HepG2 (cell line): ENCODE measurements around the gene REEP3. TPM values are rescaled to one million over a fixed set of nuclear protein-coding genes. Genes with fewer than 3 reads are reported as not detected.

Experiments used
- HNRNPUL1 ChIP-seq: fragments of 200-400 bp; formaldehyde crosslinking; IDR thresholded peaks from 2 replicates; pipeline ENCODE4 v1.6.1; 2017; ENCODE audit warnings: low read depth, mild to moderate bottlenecking, low read length, moderate library complexity
- JUNB ChIP-seq: sonication (generic); formaldehyde crosslinking; IDR thresholded peaks from 2 replicates; pipeline ENCODE4 v1.8.0; 2022; ENCODE audit warnings: missing genetic modification reagents, mild to moderate bottlenecking, borderline replicate concordance
- KAT8 ChIP-seq: IDR thresholded peaks from 2 replicates; pipeline ENCODE4 v1.6.1; 2016; ENCODE audit warnings: missing genetic modification reagents, missing compliant biosample characterization
- KDM6A ChIP-seq: IDR thresholded peaks from 2 replicates; pipeline ENCODE4 v1.6.1; 2016; ENCODE audit warnings: low read depth
- MIER2 ChIP-seq: IDR thresholded peaks from 2 replicates; pipeline ENCODE4 v1.6.1; 2016; ENCODE audit warnings: missing biosample characterization, missing genetic modification reagents
- MIER3 ChIP-seq: IDR thresholded peaks from 2 replicates; pipeline ENCODE4 v1.6.1; 2016; ENCODE audit warnings: missing compliant biosample characterization, borderline replicate concordance
- MTF1 ChIP-seq: sonication (generic); formaldehyde crosslinking; IDR thresholded peaks from 2 replicates; pipeline ENCODE4 v1.5.0; 2020; ENCODE audit warnings: missing genetic modification reagents
- MTF2 ChIP-seq: sonication (generic); formaldehyde crosslinking; IDR thresholded peaks from 2 replicates; pipeline ENCODE4 v1.5.0; 2020; ENCODE audit warnings: missing genetic modification reagents, borderline replicate concordance
- MXD1 ChIP-seq: sonication (generic); formaldehyde crosslinking; IDR thresholded peaks from 2 replicates; pipeline ENCODE4 v1.4.0; 2020; ENCODE audit warnings: mild to moderate bottlenecking, missing genetic modification reagents
- MYNN ChIP-seq: sonication (generic); formaldehyde crosslinking; IDR thresholded peaks from 2 replicates; pipeline ENCODE4 v1.4.0; 2020; ENCODE audit warnings: mild to moderate bottlenecking, low read depth, missing genetic modification reagents
- PAX8 ChIP-seq: sonication (generic); formaldehyde crosslinking; IDR thresholded peaks from 2 replicates; pipeline ENCODE4 v1.8.0; 2022; ENCODE audit warnings: mild to moderate bottlenecking, missing genetic modification reagents, borderline replicate concordance
- REPIN1 ChIP-seq: sonication (generic); formaldehyde crosslinking; IDR thresholded peaks from 2 replicates; pipeline ENCODE4 v1.8.0; 2022; ENCODE audit warnings: missing genetic modification reagents, low read depth, mild to moderate bottlenecking, borderline replicate concordance
- SMC3 ChIP-seq: IDR thresholded peaks from 2 replicates; pipeline ENCODE4 v1.6.1; 2011; ENCODE audit warnings: low read length, improper control_type of control experiment
- SP1 ChIP-seq, 2 experiments: fragments of 450-650 bp in 1 of 2; sonication (generic) in 1 of 2; formaldehyde crosslinking in 1 of 2; IDR thresholded peaks; 2 replicates each; pipeline versions ENCODE4 v1.4.0 to v1.6.1; 2016 to 2020; ENCODE audit warnings: missing genetic modification reagents in 1 of 2
- TBX2 ChIP-seq: sonication (generic); formaldehyde crosslinking; IDR thresholded peaks from 2 replicates; pipeline ENCODE4 v1.5.0; 2020; ENCODE audit warnings: missing genetic modification reagents, mild to moderate bottlenecking, borderline replicate concordance
- TP53 ChIP-seq: sonication (generic); formaldehyde crosslinking; conservative IDR thresholded peaks from 2 replicates; pipeline ENCODE4 v1.4.0; 2020; ENCODE audit warnings: missing genetic modification reagents
- ZBTB21 ChIP-seq: sonication (generic); formaldehyde crosslinking; IDR thresholded peaks from 2 replicates; pipeline ENCODE4 v1.4.0; 2020; ENCODE audit warnings: missing genetic modification reagents
- ZFAT ChIP-seq: sonication (generic); formaldehyde crosslinking; conservative IDR thresholded peaks from 2 replicates; pipeline ENCODE4 v1.8.1; 2023; ENCODE audit warnings: missing genetic modification reagents, inconsistent platforms
- ZKSCAN5 ChIP-seq: sonication (generic); formaldehyde crosslinking; IDR thresholded peaks from 2 replicates; pipeline ENCODE4 v1.5.1; 2020; ENCODE audit warnings: mild to moderate bottlenecking, missing genetic modification reagents
- ZNF253 ChIP-seq: sonication (generic); formaldehyde crosslinking; IDR thresholded peaks from 2 replicates; pipeline ENCODE4 v1.8.0; 2022; ENCODE audit warnings: mild to moderate bottlenecking, missing genetic modification reagents, borderline replicate concordance
- ZNF335 ChIP-seq: sonication (generic); formaldehyde crosslinking; IDR thresholded peaks from 2 replicates; pipeline ENCODE4 v1.4.0; 2020; ENCODE audit warnings: missing genetic modification reagents
- ZNF343 ChIP-seq: sonication (generic); formaldehyde crosslinking; IDR thresholded peaks from 2 replicates; pipeline ENCODE4 v1.4.0; 2020; ENCODE audit warnings: mild to moderate bottlenecking, missing genetic modification reagents
- ZNF446 ChIP-seq: sonication (generic); formaldehyde crosslinking; IDR thresholded peaks from 2 replicates; pipeline ENCODE4 v1.5.0; 2020; ENCODE audit warnings: mild to moderate bottlenecking, missing genetic modification reagents
- ZNF451 ChIP-seq: sonication (generic); formaldehyde crosslinking; IDR thresholded peaks from 2 replicates; pipeline ENCODE4 v1.5.0; 2020; ENCODE audit warnings: mild to moderate bottlenecking, missing genetic modification reagents
- ZNF556 ChIP-seq: sonication (generic); formaldehyde crosslinking; IDR thresholded peaks from 2 replicates; pipeline ENCODE4 v1.4.0; 2020; ENCODE audit warnings: mild to moderate bottlenecking, missing genetic modification reagents, borderline replicate concordance
- ZNF670 ChIP-seq: sonication (generic); formaldehyde crosslinking; IDR thresholded peaks from 2 replicates; pipeline ENCODE4 v1.8.0; 2022; ENCODE audit warnings: mild to moderate bottlenecking, missing genetic modification reagents, borderline replicate concordance
- polyA plus RNA-seq, 8 experiments: library from polyadenylated mRNA; depleted of rRNA in 3 of 8; stranded (reverse) in 7 of 8; unstranded in 1 of 8; fragments of >200 nt; fragmentation: Illumina TruSeq in 4 of 8; extraction: Trizol in 4 of 8; gene quantifications; 2 replicates each; pipeline versions ENCODE4 v1.2.1 to v1.2.3, GENCODE V29; 2011 to 2016; ENCODE audit warnings: low read depth in 4 of 8, missing spikeins in 1 of 8, mixed read lengths in 1 of 8; ENCODE audit not compliant: insufficient read depth in 1 of 8
- total RNA-seq, 5 experiments: library from RNA; depleted of rRNA; stranded (reverse); fragments of >200 nt; fragmentation: Illumina TruSeq; extraction: Trizol; gene quantifications; 2 replicates each; pipeline ENCODE4 v1.2.3, GENCODE V29; 2016; ENCODE audit warnings: low read depth in 1 of 5
- TF ChIP-seq, protein P1 (sequence below): sonication (generic); formaldehyde crosslinking; IDR thresholded peaks from 2 replicates; pipeline ENCODE4 v1.5.0; 2020; ENCODE audit warnings: missing genetic modification reagents, mild to moderate bottlenecking, borderline replicate concordance
- TF ChIP-seq, protein P2 (sequence below): sonication (generic); formaldehyde crosslinking; IDR thresholded peaks from 2 replicates; pipeline ENCODE4 v1.4.0; 2020; ENCODE audit warnings: missing genetic modification reagents, borderline replicate concordance

The REEP3 gene
- total and polyA plus RNA-seq, 2 of the 13 experiments (the other 11 are each of a cell fraction or from before 2014, with no cell fraction given), result 7.1 to 31.4 TPM

DNA sequence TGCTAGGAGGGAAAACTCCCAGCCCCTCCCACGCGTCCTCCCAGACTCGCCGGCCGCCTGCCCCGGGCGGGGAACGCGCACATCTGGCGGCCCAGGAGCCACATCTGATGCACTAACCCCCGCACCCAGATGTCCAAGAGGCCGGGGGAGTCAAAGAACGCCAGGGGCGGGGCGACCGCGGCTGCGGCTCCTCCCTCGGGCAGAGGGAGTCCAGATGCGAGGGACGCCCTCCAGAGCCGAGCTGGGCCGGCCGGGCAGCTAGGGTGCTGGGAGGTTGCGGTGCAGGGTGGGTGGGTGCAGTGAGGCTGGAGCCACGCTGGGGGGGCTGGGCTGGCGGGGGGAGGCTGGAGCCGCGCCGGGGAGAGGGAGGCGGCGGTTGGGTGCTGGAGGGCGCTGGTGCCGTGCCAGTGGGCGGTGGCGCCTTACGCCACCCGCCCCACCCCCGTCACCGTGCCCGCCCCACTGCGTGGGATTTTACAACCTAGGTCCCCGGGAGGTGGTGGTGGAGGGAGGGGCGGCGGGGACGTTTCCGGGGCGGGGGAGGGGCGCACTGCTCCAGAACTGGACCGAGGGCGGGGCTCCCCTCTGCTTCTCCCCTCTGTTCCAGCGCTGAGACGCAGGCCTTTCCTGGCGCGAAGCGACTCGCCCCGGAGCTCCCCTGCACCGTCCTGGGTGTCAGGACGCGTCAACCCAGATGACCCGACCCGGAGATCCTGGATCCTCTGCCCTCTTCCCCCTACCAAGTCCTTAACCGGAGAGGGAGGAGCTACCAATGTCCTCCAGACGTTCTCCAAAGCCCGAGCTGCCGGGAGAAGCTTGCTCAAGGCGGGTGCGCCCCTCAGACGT, 109.1 kb downstream of the REEP3 start (continued):
- TF ChIP-seq, protein P1, sequence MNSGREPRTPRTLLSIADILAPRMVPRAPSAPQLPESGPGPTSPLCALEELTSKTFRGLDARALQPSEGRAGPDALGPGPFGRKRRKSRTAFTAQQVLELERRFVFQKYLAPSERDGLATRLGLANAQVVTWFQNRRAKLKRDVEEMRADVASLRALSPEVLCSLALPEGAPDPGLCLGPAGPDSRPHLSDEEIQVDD, result no peak
- TF ChIP-seq MIER3 (no peak), ZNF446 (no peak), MYNN (no peak), MTF2 (CRISPR knock-in tag) (no peak), MTF1 (no peak), MXD1 (CRISPR knock-in tag) (no peak), ZNF343 (no peak), ZBTB21 (no peak), TBX2 (CRISPR knock-in tag) (0 out of 2 replicates have a peak, but pooled peaks have one; percentile 42), HNRNPUL1 (no peak), ZNF670 (no peak), ZFAT (CRISPR knock-in tag) (no peak), KDM6A (CRISPR knock-in tag) (no peak), KAT8 (no peak), ZNF335 (CRISPR knock-in tag) (no peak), MIER2 (CRISPR knock-in tag) (no peak), ZNF253 (CRISPR knock-in tag) (0 out of 2 replicates have a peak, but pooled peaks have one; percentile 24), REPIN1 (no peak), PAX8 (CRISPR knock-in tag) (no peak), ZNF451 (CRISPR knock-in tag) (no peak), TP53 (CRISPR knock-in tag) (no peak), ZKSCAN5 (CRISPR knock-in tag) (no peak), ZNF556 (CRISPR knock-in tag) (no peak), SP1 (IDR thresholded peaks at IDR 0.05) (no peak), SP1 (CRISPR knock-in tag; IDR thresholded peaks at IDR 0.05) (no peak), SMC3 (no peak), JUNB (CRISPR knock-in tag) (no peak)
- TF ChIP-seq, protein P2, sequence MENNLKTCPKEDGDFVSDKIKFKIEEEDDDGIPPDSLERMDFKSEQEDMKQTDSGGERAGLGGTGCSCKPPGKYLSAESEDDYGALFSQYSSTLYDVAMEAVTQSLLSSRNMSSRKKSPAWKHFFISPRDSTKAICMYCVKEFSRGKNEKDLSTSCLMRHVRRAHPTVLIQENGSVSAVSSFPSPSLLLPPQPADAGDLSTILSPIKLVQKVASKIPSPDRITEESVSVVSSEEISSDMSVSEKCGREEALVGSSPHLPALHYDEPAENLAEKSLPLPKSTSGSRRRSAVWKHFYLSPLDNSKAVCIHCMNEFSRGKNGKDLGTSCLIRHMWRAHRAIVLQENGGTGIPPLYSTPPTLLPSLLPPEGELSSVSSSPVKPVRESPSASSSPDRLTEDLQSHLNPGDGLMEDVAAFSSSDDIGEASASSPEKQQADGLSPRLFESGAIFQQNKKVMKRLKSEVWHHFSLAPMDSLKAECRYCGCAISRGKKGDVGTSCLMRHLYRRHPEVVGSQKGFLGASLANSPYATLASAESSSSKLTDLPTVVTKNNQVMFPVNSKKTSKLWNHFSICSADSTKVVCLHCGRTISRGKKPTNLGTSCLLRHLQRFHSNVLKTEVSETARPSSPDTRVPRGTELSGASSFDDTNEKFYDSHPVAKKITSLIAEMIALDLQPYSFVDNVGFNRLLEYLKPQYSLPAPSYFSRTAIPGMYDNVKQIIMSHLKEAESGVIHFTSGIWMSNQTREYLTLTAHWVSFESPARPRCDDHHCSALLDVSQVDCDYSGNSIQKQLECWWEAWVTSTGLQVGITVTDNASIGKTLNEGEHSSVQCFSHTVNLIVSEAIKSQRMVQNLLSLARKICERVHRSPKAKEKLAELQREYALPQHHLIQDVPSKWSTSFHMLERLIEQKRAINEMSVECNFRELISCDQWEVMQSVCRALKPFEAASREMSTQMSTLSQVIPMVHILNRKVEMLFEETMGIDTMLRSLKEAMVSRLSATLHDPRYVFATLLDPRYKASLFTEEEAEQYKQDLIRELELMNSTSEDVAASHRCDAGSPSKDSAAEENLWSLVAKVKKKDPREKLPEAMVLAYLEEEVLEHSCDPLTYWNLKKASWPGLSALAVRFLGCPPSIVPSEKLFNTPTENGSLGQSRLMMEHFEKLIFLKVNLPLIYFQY (CRISPR knock-in tag), result no peak
